SU-DHL-6 (cell line): Measurements from ENCODE around the gene KATNB1.

Experiments used
- H2AFZ ChIP-seq: fragments of 200-600 bp; sonication (generic); 2 replicates; pipeline ENCODE4 v1.6.1; 2014; ENCODE audit warnings: low read depth, mild to moderate bottlenecking, moderate library complexity, mixed read lengths, antibody characterized with exemption, low read length; ENCODE audit not compliant: severe bottlenecking
- H3F3A ChIP-seq: fragments of 200-600 bp; shearing (Covaris generic); 2 replicates; pipeline ENCODE4 v1.6.0; 2016; ENCODE audit warnings: antibody characterized with exemption, mild to moderate bottlenecking; ENCODE audit not compliant: insufficient read depth
- H3K27ac ChIP-seq: fragments of 200-600 bp; sonication (generic); 2 replicates; pipeline ENCODE4 v1.5.1; 2016; ENCODE audit warnings: low read depth, mild to moderate bottlenecking, low read length, moderate library complexity, mixed read lengths
- H3K27me3 ChIP-seq: fragments of 200-600 bp; sonication (generic), shearing (Covaris generic); 2 replicates; pipeline ENCODE4 v1.6.0; 2014; ENCODE audit warnings: mild to moderate bottlenecking, low read length
- H3K36me3 ChIP-seq: fragments of 200-600 bp; sonication (generic); 2 replicates; pipeline ENCODE4 v1.6.1; 2014; ENCODE audit warnings: mild to moderate bottlenecking, low read length, mixed read lengths
- H3K4me2 ChIP-seq: fragments of 300-600, 200-600 bp; shearing (Covaris generic), sonication (generic); 2 replicates; pipeline ENCODE4 v1.6.0; 2014; ENCODE audit warnings: low read length, low read depth, mild to moderate bottlenecking; ENCODE audit not compliant: poor library complexity, severe bottlenecking
- H3K4me3 ChIP-seq: fragments of 200-600 bp; sonication (generic); 2 replicates; pipeline ENCODE4 v1.5.1; 2014; ENCODE audit warnings: antibody characterized with exemption, low read length, mild to moderate bottlenecking, mixed read lengths; ENCODE audit not compliant: insufficient read depth, poor library complexity, severe bottlenecking
- H3K79me2 ChIP-seq: fragments of 200-600 bp; sonication (generic); 2 replicates; pipeline ENCODE4 v1.6.1; 2014; ENCODE audit warnings: mild to moderate bottlenecking, low read length, moderate library complexity; ENCODE audit not compliant: insufficient read depth
- H3K9ac ChIP-seq: fragments of 200-600 bp; sonication (generic); 2 replicates; pipeline ENCODE4 v1.7.0; 2014; ENCODE audit warnings: mild to moderate bottlenecking, low read length
- H3K9me2 ChIP-seq: fragments of 200-600 bp; sonication (generic); replicated peaks from 2 replicates; pipeline ENCODE4 v1.6.1; 2014; ENCODE audit warnings: low read length; ENCODE audit not compliant: insufficient read depth
- H3K9me3 ChIP-seq: fragments of 200-600 bp; sonication (generic); 2 replicates; pipeline ENCODE4 v1.6.1; 2014; ENCODE audit warnings: low read length, mixed read lengths; ENCODE audit not compliant: insufficient read depth
- H4K20me1 ChIP-seq: fragments of 200-600 bp; sonication (generic); 2 replicates; pipeline ENCODE4 v1.6.1; 2014; ENCODE audit warnings: low read depth, mild to moderate bottlenecking, antibody characterized with exemption, low read length, moderate library complexity, mixed read lengths
- EZH2phosphoT487 ChIP-seq: fragments of 200-600 bp; sonication (generic), shearing (Covaris generic); conservative IDR thresholded peaks from 2 replicates; pipeline ENCODE4 v1.6.1; 2018; ENCODE audit warnings: mild to moderate bottlenecking, antibody characterized with exemption, low read length, moderate library complexity, mixed read lengths
- TF ChIP-seq, protein P1 (sequence below): fragments of 200-600 bp; sonication (generic); IDR thresholded peaks from one replicate; pipeline ENCODE4 v1.5.1; 2017; ENCODE audit warnings: antibody characterized with exemption, mild to moderate bottlenecking, low read length, moderate library complexity; ENCODE audit not compliant: insufficient read depth, poor library complexity, severe bottlenecking

KATNB1 gene

DNA sequence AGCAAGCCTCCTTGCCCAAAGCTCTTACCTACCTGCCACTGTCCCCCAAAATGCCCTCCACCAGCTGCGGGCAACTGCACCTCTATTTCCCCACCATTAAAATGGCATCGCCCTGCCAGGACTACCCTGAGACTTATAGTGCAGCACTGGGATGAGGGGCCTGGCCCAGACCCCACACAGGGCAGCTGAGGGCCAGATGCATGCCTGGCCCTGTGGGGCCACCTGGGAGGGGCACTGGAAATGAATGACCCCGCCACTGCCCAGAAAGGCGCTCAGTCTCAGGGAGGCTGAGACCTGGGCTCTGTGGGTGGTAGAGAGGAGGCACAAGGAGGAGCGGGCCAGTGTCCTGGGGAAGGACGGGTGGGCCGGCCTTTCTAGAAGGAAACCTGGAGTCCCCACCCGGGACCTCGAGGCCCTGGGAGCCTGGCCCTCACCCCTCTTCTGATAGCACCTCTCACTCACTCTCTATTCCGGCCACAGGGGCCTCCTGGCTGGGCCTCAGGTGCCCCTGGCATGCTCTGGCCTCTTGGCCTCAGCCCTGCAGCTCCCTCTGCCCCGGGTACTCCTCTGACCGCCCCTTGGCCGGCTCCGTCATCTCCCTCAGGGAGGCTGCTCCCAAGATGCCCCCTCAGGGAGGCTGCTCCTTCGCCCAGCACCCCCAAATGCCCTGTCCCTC lies 26.9 kb downstream of the KATNB1 start:
- no peak for TF ChIP-seq EZH2phosphoT487
- TF ChIP-seq, protein P1, sequence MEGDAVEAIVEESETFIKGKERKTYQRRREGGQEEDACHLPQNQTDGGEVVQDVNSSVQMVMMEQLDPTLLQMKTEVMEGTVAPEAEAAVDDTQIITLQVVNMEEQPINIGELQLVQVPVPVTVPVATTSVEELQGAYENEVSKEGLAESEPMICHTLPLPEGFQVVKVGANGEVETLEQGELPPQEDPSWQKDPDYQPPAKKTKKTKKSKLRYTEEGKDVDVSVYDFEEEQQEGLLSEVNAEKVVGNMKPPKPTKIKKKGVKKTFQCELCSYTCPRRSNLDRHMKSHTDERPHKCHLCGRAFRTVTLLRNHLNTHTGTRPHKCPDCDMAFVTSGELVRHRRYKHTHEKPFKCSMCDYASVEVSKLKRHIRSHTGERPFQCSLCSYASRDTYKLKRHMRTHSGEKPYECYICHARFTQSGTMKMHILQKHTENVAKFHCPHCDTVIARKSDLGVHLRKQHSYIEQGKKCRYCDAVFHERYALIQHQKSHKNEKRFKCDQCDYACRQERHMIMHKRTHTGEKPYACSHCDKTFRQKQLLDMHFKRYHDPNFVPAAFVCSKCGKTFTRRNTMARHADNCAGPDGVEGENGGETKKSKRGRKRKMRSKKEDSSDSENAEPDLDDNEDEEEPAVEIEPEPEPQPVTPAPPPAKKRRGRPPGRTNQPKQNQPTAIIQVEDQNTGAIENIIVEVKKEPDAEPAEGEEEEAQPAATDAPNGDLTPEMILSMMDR: no peak

DNA sequence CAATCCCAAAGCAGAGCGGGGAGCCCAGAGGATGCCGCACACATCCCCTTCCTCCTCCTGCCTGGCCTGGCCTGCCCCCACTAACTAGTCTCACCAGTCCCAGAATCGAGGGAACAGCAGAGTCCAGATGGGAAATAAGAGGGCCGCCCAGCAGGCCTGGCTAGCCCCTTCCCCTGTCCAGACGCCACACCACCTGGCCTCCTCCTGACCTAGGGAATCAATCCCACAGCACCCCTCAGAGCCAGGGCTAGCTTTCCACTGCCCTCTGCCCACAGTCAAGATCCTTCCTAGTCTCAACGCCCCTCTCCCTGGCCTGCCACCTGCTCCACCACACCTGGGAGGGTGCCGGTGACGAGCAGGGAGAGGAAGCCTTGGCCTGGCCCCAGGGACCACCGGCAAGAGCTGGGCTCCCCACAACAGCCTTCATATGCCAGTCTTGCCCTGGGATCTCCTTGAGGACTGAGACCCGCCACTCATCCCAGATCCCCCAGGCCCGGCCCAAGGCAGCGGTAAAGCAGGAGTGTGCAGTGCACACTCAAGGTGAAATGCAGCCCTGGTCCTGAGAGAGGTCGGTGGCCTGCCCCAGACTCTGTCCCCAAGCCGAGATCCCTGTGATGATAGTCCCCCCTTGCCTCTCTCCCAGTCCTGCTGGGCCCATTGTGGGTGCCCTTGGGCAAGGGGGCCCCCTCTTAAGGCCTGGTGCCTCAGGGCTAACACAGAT lies 27.9 kb downstream of the KATNB1 start:
- H4K20me1 ChIP-seq: no peaks in the 10 kb centered on the region
- no peaks in the 10 kb centered on the region for H3K9me2 ChIP-seq
- H3K79me2 ChIP-seq: no peaks in the 10 kb centered on the region
- H2AFZ ChIP-seq: no peak overlapping the region
- no peaks in the 10 kb centered on the region for H3K27me3 ChIP-seq
- no peaks in the 10 kb centered on the region for H3F3A ChIP-seq
- no peak for TF ChIP-seq EZH2phosphoT487
- TF ChIP-seq, protein P1: no peak
- H3K4me2 ChIP-seq: no peak overlapping the region
- H3K9ac ChIP-seq: no peak overlapping the region
- H3K27ac ChIP-seq: no peak overlapping the region
- H3K36me3 ChIP-seq: no peaks in the 10 kb centered on the region
- H3K4me3 ChIP-seq: no peak overlapping the region
- no peaks in the 10 kb centered on the region for H3K9me3 ChIP-seq

More for the DNA sequence above, 26.9 kb downstream of the KATNB1 start:
- H4K20me1 ChIP-seq: no peaks in the 10 kb centered on the region
- H3K27ac ChIP-seq: no peak overlapping the region
- no peak overlapping the region for H3K4me2 ChIP-seq
- no peak overlapping the region for H3K9ac ChIP-seq
- H3K27me3 ChIP-seq: no peaks in the 10 kb centered on the region
- no peak overlapping the region for H3K4me3 ChIP-seq
- no peaks in the 10 kb centered on the region for H3K9me3 ChIP-seq
- no peak overlapping the region for H2AFZ ChIP-seq
- H3F3A ChIP-seq: no peaks in the 10 kb centered on the region
- H3K36me3 ChIP-seq: no peaks in the 10 kb centered on the region
- H3K79me2 ChIP-seq: no peaks in the 10 kb centered on the region
- H3K9me2 ChIP-seq: no peaks in the 10 kb centered on the region

GRCh38 chr16:57764006-57764340 lies 28.4 kb downstream of the KATNB1 start:
- no peaks in the 10 kb centered on the region for H4K20me1 ChIP-seq
- H3K9ac ChIP-seq: no peak overlapping the region
- no peak overlapping the region for H3K27ac ChIP-seq
- TF ChIP-seq EZH2phosphoT487: no peak
- TF ChIP-seq, protein P1: no peak
- no peak overlapping the region for H3K4me2 ChIP-seq
- H3F3A ChIP-seq: no peaks in the 10 kb centered on the region
- no peaks in the 10 kb centered on the region for H3K9me3 ChIP-seq
- no peaks in the 10 kb centered on the region for H3K9me2 ChIP-seq
- H3K27me3 ChIP-seq: no peaks in the 10 kb centered on the region
- H3K36me3 ChIP-seq: no peaks in the 10 kb centered on the region
- no peaks in the 10 kb centered on the region for H3K79me2 ChIP-seq
- no peak overlapping the region for H3K4me3 ChIP-seq
- no peak overlapping the region for H2AFZ ChIP-seq
